GM19035 (cell line): ENCODE results near the gene LYPD1.

Experiments used
- ATAC-seq: cut with Tn5 transposase; IDR thresholded peaks from one replicate; pipeline ENCODE4 v1.9.1; 2021; ENCODE audit not compliant: unreplicated experiment

The LYPD1 gene

GRCh38 chr2:132668987-132669907 lies 758 bp downstream of the LYPD1 start:
- no peak for ATAC-seq

GRCh38 chr2:132668189-132668823 lies 1.7 kb downstream of the LYPD1 start:
- no peak for ATAC-seq

- no peak for ATAC-seq
Observed at GRCh38 chr2:132667706-132668105, 2.3 kb downstream of the LYPD1 start.

GRCh38 chr2:132665401-132666140 lies 4.4 kb downstream of the LYPD1 start:
- no peak for ATAC-seq

GRCh38 chr2:132664096-132664495 lies 5.9 kb downstream of the LYPD1 start:
- no peak for ATAC-seq

GRCh38 chr2:132662732-132663131 lies 7.3 kb downstream of the LYPD1 start:
- no peak for ATAC-seq

- no peak for ATAC-seq
Observed at GRCh38 chr2:132659331-132659730, 10.7 kb downstream of the LYPD1 start.

GRCh38 chr2:132656266-132656975 lies 13.6 kb downstream of the LYPD1 start:
- ATAC-seq, result no peak

GRCh38 chr2:132654968-132655367 lies 15.0 kb downstream of the LYPD1 start:
- ATAC-seq, result no peak

GRCh38 chr2:132654335-132654734 lies 15.7 kb downstream of the LYPD1 start:
- no peak for ATAC-seq

- no peak for ATAC-seq
Observed at GRCh38 chr2:132652474-132652873, 17.5 kb downstream of the LYPD1 start.

GRCh38 chr2:132651115-132652045 lies 18.6 kb downstream of the LYPD1 start:
- ATAC-seq, result peak; percentile 67

- ATAC-seq, result no peak
Observed at GRCh38 chr2:132646540-132647108, 23.4 kb downstream of the LYPD1 start.

GRCh38 chr2:132645722-132646539 lies 24.1 kb downstream of the LYPD1 start:
- no peak for ATAC-seq

GRCh38 chr2:132645176-132645575 lies 24.8 kb downstream of the LYPD1 start:
- no peak for ATAC-seq

GRCh38 chr2:132642415-132642814 lies 27.6 kb downstream of the LYPD1 start:
- no peak for ATAC-seq

GRCh38 chr2:132641819-132642218 lies 28.2 kb downstream of the LYPD1 start:
- ATAC-seq, result no peak

- ATAC-seq, result no peak
Observed at GRCh38 chr2:132640116-132640515, 29.9 kb downstream of the LYPD1 start.
